Natural killer cell (primary cell): ENCODE measurements around the gene TMED1. TPM values are rescaled to one million over a fixed set of nuclear protein-coding genes. Genes with fewer than 3 reads are reported as not detected.

Experiments used
- total RNA-seq, 4 donors: library from RNA; stranded (reverse); fragments of 120-200 nt in 1 of 4; gene quantifications; one replicate each; pipeline versions ENCODE4 v1.2.3 to v1.2.4, GENCODE V29; 2013 to 2022

Gene TMED1
- total RNA-seq, 3 donors from 2014 or later (not counting 1 experiment from before 2014, with no cell fraction given), result 20.5 to 27.8 (median 27.4) TPM

Other genes with a start within 250 kb of the TMED1 start
- 1 to 10 TPM in 1 of 3 donors, not detected in 2; 1.3 TPM for gene AP1M2, start 248.9 kb downstream of the TMED1 start, total RNA-seq
- 100 to 1,000 TPM; 231 to 306 (median 279) TPM for gene SLC44A2, start 210.7 kb downstream of the TMED1 start, total RNA-seq
- 100 to 1,000 TPM; 329 to 365 (median 332) TPM for gene ILF3, start 181.9 kb downstream of the TMED1 start, total RNA-seq
- 10 to 100 TPM; 29.0 to 37.5 (median 29.9) TPM for gene QTRT1, start 134.8 kb downstream of the TMED1 start, total RNA-seq
- 100 to 1,000 TPM; 419 to 491 (median 428) TPM for gene DNM2, start 118.1 kb downstream of the TMED1 start, total RNA-seq
- 1 to 10 TPM; 2.9 to 9.9 (median 6.2) TPM for gene C19orf38, start 12.2 kb upstream of the TMED1 start, total RNA-seq
- 10 to 100 TPM; 13.4 to 21.3 (median 19.8) TPM for gene CARM1, start 35.3 kb upstream of the TMED1 start, total RNA-seq
- 10 to 100 TPM; 26.4 to 27.8 (median 27.2) TPM for gene YIPF2, start 92.4 kb upstream of the TMED1 start, total RNA-seq
- gene TIMM29, start 92.6 kb upstream of the TMED1 start, total RNA-seq, result 10 to 100 TPM; 20.7 to 30.9 (median 24.1) TPM
- gene SMARCA4, start 124.8 kb upstream of the TMED1 start, total RNA-seq, result 10 to 100 TPM; 85.4 to 96.1 (median 93.6) TPM